HG03060 (cell line): ENCODE data around the gene PIP4K2A.

Experiments used
- ATAC-seq: cut with Tn5 transposase; IDR thresholded peaks from one replicate; pipeline ENCODE4 v1.9.1; 2021; ENCODE audit warnings: low read depth, moderate number of reproducible peaks; ENCODE audit not compliant: unreplicated experiment

The PIP4K2A gene

DNA sequence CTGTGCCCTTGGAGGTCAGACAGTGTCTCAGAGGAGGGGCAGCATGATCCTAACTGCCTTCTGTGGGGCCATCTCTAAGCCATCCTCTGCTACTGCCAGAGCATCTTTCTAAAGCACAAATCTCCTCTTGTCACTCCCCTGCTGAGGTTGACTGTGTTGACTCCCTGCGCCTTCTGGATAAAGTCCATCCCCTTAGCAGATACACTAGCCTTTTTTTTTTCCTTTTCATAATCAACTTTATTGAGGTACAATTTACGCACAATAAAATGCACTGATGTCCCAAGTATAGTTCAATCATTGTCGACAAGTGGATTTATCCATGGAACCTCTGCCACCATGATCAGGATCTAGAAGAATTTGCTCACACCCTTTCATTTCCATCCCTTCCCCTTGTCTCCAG is 219.0 kb downstream of the PIP4K2A start:
- no peak for ATAC-seq

DNA sequence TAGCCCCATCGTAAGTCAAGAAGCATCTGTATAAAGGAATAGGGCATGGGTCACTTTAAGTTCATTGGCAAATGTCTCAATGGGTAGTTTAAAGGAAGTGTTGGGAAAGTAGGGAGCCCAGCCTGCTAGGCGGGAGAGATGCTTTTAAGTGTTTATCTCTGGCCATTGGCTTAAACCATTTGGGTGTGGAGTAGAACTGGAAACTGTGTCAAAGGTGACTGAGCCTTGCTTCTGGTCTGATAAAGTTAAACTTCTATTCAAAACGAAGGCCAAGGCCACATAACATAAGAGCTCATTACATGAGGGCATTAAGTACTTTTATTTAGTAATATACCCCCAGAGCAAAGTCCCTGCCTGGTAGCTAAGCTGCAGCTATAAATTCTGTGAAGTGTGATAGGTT is 220.4 kb downstream of the PIP4K2A start:
- ATAC-seq, result no peak

DNA sequence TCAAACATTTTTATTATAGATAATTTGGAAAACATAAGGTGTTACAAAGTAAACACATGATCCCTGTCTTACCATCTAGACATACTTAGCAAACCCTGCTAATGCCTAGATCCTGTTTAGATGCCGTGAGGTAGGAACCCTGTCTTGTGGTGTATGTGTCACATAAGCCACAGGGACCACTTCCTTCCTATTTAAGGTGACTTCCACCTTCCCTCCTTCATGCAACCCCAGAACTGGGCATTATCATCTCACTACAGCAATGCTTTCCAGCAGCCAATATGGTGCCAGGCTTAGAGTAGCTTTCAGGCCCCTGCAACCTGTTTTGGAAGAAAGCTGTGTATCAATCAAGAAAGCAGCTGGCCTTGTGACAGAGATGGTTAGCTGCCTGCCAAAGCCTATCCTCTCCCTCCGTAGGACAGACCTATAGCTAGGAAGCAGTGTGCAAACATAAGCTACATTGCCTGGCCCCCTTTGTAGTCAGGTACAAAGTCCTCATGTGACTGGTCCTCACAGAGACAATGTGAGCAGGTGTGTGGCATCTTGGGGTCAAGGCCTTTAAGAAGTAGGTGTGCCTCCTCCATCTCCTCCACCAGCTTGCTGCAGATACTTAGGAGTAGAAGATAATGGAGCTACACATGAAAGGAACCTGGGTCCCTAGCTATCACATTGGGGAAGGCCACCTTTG is 222.3 kb downstream of the PIP4K2A start:
- peak; percentile 47 for ATAC-seq

DNA sequence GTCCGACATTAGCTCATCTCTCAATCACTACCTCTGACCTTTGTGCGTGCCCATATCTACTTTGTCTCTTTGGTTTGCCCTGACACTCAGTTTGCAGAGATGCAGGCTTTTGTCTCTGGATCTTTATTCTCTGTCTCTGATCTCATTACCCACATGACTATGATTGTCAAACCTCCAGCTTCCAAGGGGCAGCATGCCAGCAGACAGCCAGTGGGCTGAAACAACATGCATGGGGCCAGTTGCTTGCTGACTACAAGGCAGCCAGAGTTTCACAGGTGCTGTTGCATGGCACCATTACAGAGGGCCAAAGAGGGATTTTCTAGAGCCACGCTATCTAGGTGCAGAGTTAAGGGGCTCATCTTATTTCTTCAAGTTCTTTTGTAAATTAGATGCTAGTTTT is 222.9 kb downstream of the PIP4K2A start:
- no peak for ATAC-seq

DNA sequence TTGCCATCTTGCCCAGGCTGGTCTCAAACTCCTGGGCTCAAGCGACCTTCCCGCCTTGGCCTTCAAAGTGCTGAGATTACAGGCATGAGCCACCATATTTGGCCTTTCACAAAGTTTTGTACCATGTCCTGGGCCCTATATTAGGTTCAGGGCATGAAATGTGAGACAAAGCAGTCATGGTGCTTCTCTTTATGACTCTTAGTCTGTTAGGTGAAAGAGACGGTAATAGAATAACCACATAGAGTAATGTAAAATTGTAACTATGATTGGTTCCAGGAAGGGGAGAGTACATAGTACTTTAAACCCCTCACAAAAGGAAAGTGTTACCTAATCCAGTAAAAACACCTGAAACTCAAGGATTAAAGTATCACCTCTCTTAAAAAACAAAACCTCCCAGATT is 224.4 kb downstream of the PIP4K2A start:
- no peak for ATAC-seq

DNA sequence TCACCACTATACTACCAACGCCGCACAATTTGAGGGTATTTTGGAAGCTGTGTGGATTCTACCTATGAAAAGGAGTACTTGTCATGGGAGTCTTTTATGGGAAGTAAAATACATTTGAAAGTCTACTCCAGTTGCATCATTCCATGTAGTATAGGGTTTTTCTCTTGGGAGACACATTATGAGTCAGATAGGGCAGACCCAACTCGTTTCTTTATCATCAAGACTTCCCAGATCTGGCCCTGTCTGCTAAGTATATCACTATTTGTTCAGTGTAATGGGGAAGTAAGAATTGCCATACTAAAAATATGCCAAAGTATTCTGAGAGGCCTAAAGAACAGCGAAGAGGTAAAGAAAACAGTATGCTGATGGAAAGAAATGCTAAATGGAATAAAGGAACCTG is 224.9 kb downstream of the PIP4K2A start:
- no peak for ATAC-seq

DNA sequence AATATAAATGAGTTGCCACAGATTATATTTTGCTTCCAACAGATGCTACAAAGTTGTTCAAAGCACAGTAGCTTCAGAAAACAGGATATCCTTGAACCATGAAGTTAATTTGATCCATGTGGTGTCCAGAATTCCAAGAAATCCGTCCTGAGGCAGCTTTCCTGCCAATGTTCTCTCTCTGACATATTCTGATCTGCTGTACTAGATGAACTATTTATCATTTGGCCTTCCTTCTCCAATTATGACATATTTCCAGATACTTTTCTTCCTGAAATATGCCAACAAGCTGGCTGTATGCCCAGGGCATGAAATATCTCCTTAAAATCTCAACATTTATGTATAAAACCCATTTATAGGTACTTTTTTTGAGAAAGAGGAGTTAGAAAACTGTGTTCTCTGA is 227.9 kb downstream of the PIP4K2A start:
- ATAC-seq, result no peak
